Measurements from ENCODE around the gene TUBB6. TPM values are rescaled to one million over a fixed set of nuclear protein-coding genes. Genes with fewer than 3 reads are reported as not detected.

Gene TUBB6
- total and polyA plus RNA-seq, 2 donors (not counting 1 experiment from before 2014, with no cell fraction given) = 30.4 to 58.7 TPM

DNA sequence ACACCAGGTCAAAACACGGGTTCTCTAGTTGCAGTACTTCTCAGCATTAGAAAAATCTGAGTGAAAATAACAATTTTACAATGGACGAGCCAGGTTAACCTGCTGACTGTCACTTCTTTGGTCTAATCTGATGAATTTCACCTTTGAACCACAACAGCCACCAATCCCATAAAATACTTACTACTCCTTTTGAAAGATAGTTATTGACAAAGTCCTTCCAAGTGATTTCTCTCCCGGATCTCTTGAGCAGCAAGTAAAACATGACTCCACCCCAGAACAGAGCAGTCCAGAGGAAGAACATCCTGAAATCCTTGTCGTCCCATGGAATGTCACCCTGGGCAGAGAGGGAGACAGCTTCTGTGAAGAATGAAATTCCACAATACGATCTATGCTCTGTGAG lies 58.7 kb downstream of the TUBB6 start:
- no peaks in the 10 kb centered on the region for H3K9me3 Mint-ChIP-seq (ENCODE audit: insufficient read depth)
- Histone ChIP-seq H4K20me1 (ENCODE audit: control insufficient read depth, insufficient read depth, low read length, poor library complexity, severe bottlenecking) (peaks cover 18% of the 10 kb centered on the region), H3K4me1 (ENCODE audit: control insufficient read depth in 2 of 2, insufficient read depth in 2 of 2, low read length in 2 of 2) (no peaks in the 10 kb centered on the region), H3K4me2 (replicated peaks; ENCODE audit: low read depth, low read length, poor library complexity, severe bottlenecking) (no peak overlapping the region), H2AFZ (ENCODE audit: insufficient read depth, low read depth, low read length, poor library complexity, severe bottlenecking) (no peak overlapping the region), H3K79me2 (ENCODE audit: control insufficient read depth, insufficient read depth, low read length) (peaks cover 35% of the 10 kb centered on the region), H3K27me3 (replicated peaks in 1 of 4; ENCODE audit: control extremely low read depth in 1 of 4, control insufficient read depth in 3 of 4, insufficient read depth in 4 of 4, low read length in 3 of 4) (no peaks in the 10 kb centered on the region), H3K9ac (ENCODE audit: low read length) (no peak overlapping the region), H3K27ac (ENCODE audit: low read length in 2 of 2) (no peak overlapping the region), H3K36me3 (replicated peaks in 1 of 2; ENCODE audit: control extremely low read depth in 1 of 2, control insufficient read depth in 1 of 2, extremely low read depth in 1 of 2, insufficient read depth in 2 of 2, low read length in 1 of 2) (peaks cover 12 to 65% of the 10 kb centered on the region in 2 experiments), H3K4me3 (ENCODE audit: control extremely low read depth in 1 of 5, extremely low read depth in 1 of 5, insufficient read depth in 1 of 5, low read depth in 2 of 5, low read length in 4 of 5) (no peak overlapping the region), H3K9me3 (ENCODE audit: control extremely low read depth in 1 of 3, control insufficient read depth in 2 of 3, insufficient read depth in 1 of 3, low read length in 2 of 3) (no peaks in the 10 kb centered on the region)
- H3K4me3 Mint-ChIP-seq = no peak overlapping the region
- TF ChIP-seq CTCF (IDR thresholded peaks at IDR 0.05) (no peak), EZH2 (IDR thresholded peaks at IDR 0.05; ENCODE audit: borderline replicate concordance, insufficient read depth, low read depth, low read length, poor library complexity, severe bottlenecking) (no peak)
- ATAC-seq (ENCODE audit: low read depth) (no peak), DNase-seq (no peak)
- CTCF ChIA-PET = no interaction called here
- POLR2A ChIA-PET = no interaction called here
- intact Hi-C loops (cut with micrococcal nuclease) = no loop called here
- WGBS (ENCODE audit: insufficient coverage) = no CpG with 5 or more reads among the region's 5 CpGs
- H3K27me3 Mint-ChIP-seq = no peaks in the 10 kb centered on the region
- no peak overlapping the region for H3K27ac Mint-ChIP-seq
- peaks cover 1% of the 10 kb centered on the region for H3K4me1 Mint-ChIP-seq

GRCh38 chr18:12369211-12369610 lies 61.2 kb downstream of the TUBB6 start:
- Histone ChIP-seq H3K4me1 (ENCODE audit: control insufficient read depth in 2 of 2, insufficient read depth in 2 of 2, low read length in 2 of 2) (no peaks in the 10 kb centered on the region), H3K9me3 (ENCODE audit: control extremely low read depth in 1 of 3, control insufficient read depth in 2 of 3, insufficient read depth in 1 of 3, low read length in 2 of 3) (no peaks in the 10 kb centered on the region), H3K79me2 (ENCODE audit: control insufficient read depth, insufficient read depth, low read length) (peaks cover 60% of the 10 kb centered on the region), H3K4me2 (replicated peaks; ENCODE audit: low read depth, low read length, poor library complexity, severe bottlenecking) (no peak overlapping the region), H3K36me3 (replicated peaks in 1 of 2; ENCODE audit: control extremely low read depth in 1 of 2, control insufficient read depth in 1 of 2, extremely low read depth in 1 of 2, insufficient read depth in 2 of 2, low read length in 1 of 2) (peaks cover 12 to 48% of the 10 kb centered on the region in 2 experiments), H3K27ac (ENCODE audit: low read length in 2 of 2) (no peak overlapping the region), H4K20me1 (ENCODE audit: control insufficient read depth, insufficient read depth, low read length, poor library complexity, severe bottlenecking) (peaks cover 33% of the 10 kb centered on the region), H2AFZ (ENCODE audit: insufficient read depth, low read depth, low read length, poor library complexity, severe bottlenecking) (no peak overlapping the region), H3K27me3 (replicated peaks in 1 of 4; ENCODE audit: control extremely low read depth in 1 of 4, control insufficient read depth in 3 of 4, insufficient read depth in 4 of 4, low read length in 3 of 4) (no peaks in the 10 kb centered on the region), H3K9ac (ENCODE audit: low read length) (no peak overlapping the region), H3K4me3 (ENCODE audit: control extremely low read depth in 1 of 5, extremely low read depth in 1 of 5, insufficient read depth in 1 of 5, low read depth in 2 of 5, low read length in 4 of 5) (no peak overlapping the region)
- H3K27me3 Mint-ChIP-seq = no peaks in the 10 kb centered on the region
- CTCF ChIA-PET = no interaction called here
- no peaks in the 10 kb centered on the region for H3K9me3 Mint-ChIP-seq (ENCODE audit: insufficient read depth)
- no peak for TF ChIP-seq CTCF (IDR thresholded peaks at IDR 0.05)
- TF ChIP-seq EZH2 (IDR thresholded peaks at IDR 0.05; ENCODE audit: borderline replicate concordance, insufficient read depth, low read depth, low read length, poor library complexity, severe bottlenecking) = no peak
- intact Hi-C loops (cut with micrococcal nuclease) = no loop called here
- no peak overlapping the region for H3K27ac Mint-ChIP-seq
- DNase-seq (no peak), ATAC-seq (ENCODE audit: low read depth) (no peak)
- POLR2A ChIA-PET = no interaction called here
- peaks cover 15% of the 10 kb centered on the region for H3K4me1 Mint-ChIP-seq
- H3K4me3 Mint-ChIP-seq = no peak overlapping the region
- WGBS (ENCODE audit: insufficient coverage) = 94% methylated on average over 6 of the region's 7 CpGs
